ENCODE data around the gene PLEKHA1. TPM values are rescaled to one million over a fixed set of nuclear protein-coding genes. Genes with fewer than 3 reads are reported as not detected.

The PLEKHA1 gene
- total and polyA plus RNA-seq, 9 donors, result 16.7 to 31.1 (median 27.1) TPM

- Histone ChIP-seq H3K27me3 (no peaks in the 10 kb centered on the region), H3K36me3 (no peaks in the 10 kb centered on the region), H3K4me1 (ENCODE audit: insufficient read depth) (no peaks in the 10 kb centered on the region), H3K27ac (no peak overlapping the region), H3K9me3 (no peaks in the 10 kb centered on the region), H3K4me3 (no peak overlapping the region)
- DNase-seq, result no peak
- intact Hi-C loops (cut with DNase I), result loop anchor here in 2 of 4 donors (5.0 to 10.0 kb wide), 2 partner anchors 84 to 86 kb away; no protein-coding TSS in a partner anchor
- TF ChIP-seq POLR2A (IDR thresholded peaks at IDR 0.05) (no peak), CTCF (IDR thresholded peaks at IDR 0.05) (no peak), EP300 (IDR thresholded peaks at IDR 0.05) (no peak)
- WGBS, 3 donors, result 73 to 89% (median 78%) methylated on average over 4 of the region's 4 CpGs
Observed at GRCh38 chr10:122348512-122348911, 26.0 kb upstream of the PLEKHA1 start.

GRCh38 chr10:122348935-122349361 is 25.6 kb upstream of the PLEKHA1 start:
- no peak for DNase-seq
- no peaks in the 10 kb centered on the region for H3K36me3 ChIP-seq
- WGBS, 3 donors, result 85 to 87% (median 87%) methylated on average over 7 of the region's 7 CpGs
- H3K4me3 ChIP-seq, result no peak overlapping the region
- no peak overlapping the region for H3K27ac ChIP-seq
- TF ChIP-seq POLR2A (IDR thresholded peaks at IDR 0.05), result no peak
- TF ChIP-seq EP300 (IDR thresholded peaks at IDR 0.05), result no peak
- no peak for TF ChIP-seq CTCF (IDR thresholded peaks at IDR 0.05)
- no peaks in the 10 kb centered on the region for H3K27me3 ChIP-seq
- no peaks in the 10 kb centered on the region for H3K4me1 ChIP-seq (ENCODE audit: insufficient read depth)
- no peaks in the 10 kb centered on the region for H3K9me3 ChIP-seq
- intact Hi-C loops (cut with DNase I), result loop anchor here in 2 of 4 donors (5.0 to 10.0 kb wide), 2 partner anchors 83 to 86 kb away; no protein-coding TSS in a partner anchor

- H3K27me3 ChIP-seq, result no peaks in the 10 kb centered on the region
- H3K4me1 ChIP-seq (ENCODE audit: insufficient read depth), result no peaks in the 10 kb centered on the region
- no peaks in the 10 kb centered on the region for H3K9me3 ChIP-seq
- intact Hi-C loops (cut with DNase I), result loop anchor here in 2 of 4 donors (5.0 to 10.0 kb wide), 2 partner anchors 82 to 85 kb away; no protein-coding TSS in a partner anchor
- no peak overlapping the region for H3K4me3 ChIP-seq
- WGBS, 3 donors, result 80 to 85% (median 83%) methylated on average over 3 of the region's 3 CpGs
- H3K27ac ChIP-seq, result no peak overlapping the region
- H3K36me3 ChIP-seq, result no peaks in the 10 kb centered on the region
- DNase-seq, result no peak
- no peak for TF ChIP-seq CTCF (IDR thresholded peaks at IDR 0.05)
- no peak for TF ChIP-seq EP300 (IDR thresholded peaks at IDR 0.05)
- TF ChIP-seq POLR2A (IDR thresholded peaks at IDR 0.05), result no peak
Observed at GRCh38 chr10:122349758-122350369, 24.6 kb upstream of the PLEKHA1 start.

- no peaks in the 10 kb centered on the region for H3K27me3 ChIP-seq
- H3K36me3 ChIP-seq, result no peaks in the 10 kb centered on the region
- intact Hi-C loops (cut with DNase I), result no loop called here
- no peaks in the 10 kb centered on the region for H3K9me3 ChIP-seq
- H3K4me1 ChIP-seq (ENCODE audit: insufficient read depth), result no peaks in the 10 kb centered on the region
- H3K4me3 ChIP-seq, result no peak overlapping the region
- no peak overlapping the region for H3K27ac ChIP-seq
- WGBS, 3 donors, result 75 to 82% (median 78%) methylated on average over 12 of the region's 12 CpGs
- TF ChIP-seq EP300 (IDR thresholded peaks at IDR 0.05), result no peak
- TF ChIP-seq CTCF (IDR thresholded peaks at IDR 0.05), result no peak
- TF ChIP-seq POLR2A (IDR thresholded peaks at IDR 0.05), result no peak
- DNase-seq, result no peak
Observed at GRCh38 chr10:122350893-122351292, 23.6 kb upstream of the PLEKHA1 start.
